HepG2 (cell line): ENCODE data around the gene GPR155. TPM values are rescaled to one million over a fixed set of nuclear protein-coding genes. Genes with fewer than 3 reads are reported as not detected.

Experiments
- GABPA ChIP-seq, 2 experiments: IDR thresholded peaks; 2 replicates each; pipeline ENCODE4 v1.6.1; 2011 to 2016; ENCODE audit warnings: low read depth in 2 of 2, low read length in 1 of 2, missing biosample characterization in 1 of 2, missing genetic modification characterization in 1 of 2
- HHEX ChIP-seq: IDR thresholded peaks from 2 replicates; pipeline ENCODE4 v1.6.1; 2016; ENCODE audit warnings: control low read depth
- NAIF1 ChIP-seq: sonication (generic); formaldehyde crosslinking; IDR thresholded peaks from 2 replicates; pipeline ENCODE4 v1.5.0; 2020; ENCODE audit warnings: mild to moderate bottlenecking, missing genetic modification reagents, borderline replicate concordance
- RBM22 ChIP-seq: fragments of 200-400 bp; formaldehyde crosslinking; optimal IDR thresholded peaks from 2 replicates; pipeline ENCODE3; 2017; ENCODE audit warnings: mild to moderate bottlenecking, low read length, moderate library complexity
- SUZ12 ChIP-seq: fragments of 150-350 bp; IDR thresholded peaks from 2 replicates; pipeline ENCODE4 v1.6.1; 2014; ENCODE audit warnings: low read depth, low read length
- ZFP90 ChIP-seq: sonication (generic); formaldehyde crosslinking; IDR thresholded peaks from 2 replicates; pipeline ENCODE4 v1.8.0; 2022; ENCODE audit warnings: missing genetic modification reagents, mild to moderate bottlenecking, inconsistent platforms, borderline replicate concordance
- ZNF282 ChIP-seq: fragments of 450-650 bp; IDR thresholded peaks from 2 replicates; pipeline ENCODE4 v1.6.1; 2018; ENCODE audit not compliant: partially characterized antibody
- ZNF317 ChIP-seq: sonication (generic); formaldehyde crosslinking; IDR thresholded peaks from 2 replicates; pipeline ENCODE4 v1.5.0; 2020; ENCODE audit warnings: mild to moderate bottlenecking, missing genetic modification reagents
- ZNF335 ChIP-seq: sonication (generic); formaldehyde crosslinking; IDR thresholded peaks from 2 replicates; pipeline ENCODE4 v1.4.0; 2020; ENCODE audit warnings: missing genetic modification reagents
- ZNF614 ChIP-seq: IDR thresholded peaks from 2 replicates; pipeline ENCODE4 v1.6.1; 2018; ENCODE audit warnings: missing biosample characterization, missing genetic modification reagents, inconsistent platforms, borderline replicate concordance
- ZNF678 ChIP-seq: sonication (generic); formaldehyde crosslinking; IDR thresholded peaks from 2 replicates; pipeline ENCODE4 v1.4.0; 2020; ENCODE audit warnings: mild to moderate bottlenecking, missing genetic modification reagents
- polyA plus RNA-seq, 8 experiments: library from polyadenylated mRNA; depleted of rRNA in 3 of 8; stranded (reverse) in 7 of 8; unstranded in 1 of 8; fragments of >200 nt; fragmentation: Illumina TruSeq in 4 of 8; extraction: Trizol in 4 of 8; gene quantifications; 2 replicates each; pipeline versions ENCODE4 v1.2.1 to v1.2.3, GENCODE V29; 2011 to 2016; ENCODE audit warnings: low read depth in 4 of 8, missing spikeins in 1 of 8, mixed read lengths in 1 of 8; ENCODE audit not compliant: insufficient read depth in 1 of 8
- total RNA-seq, 5 experiments: library from RNA; depleted of rRNA; stranded (reverse); fragments of >200 nt; fragmentation: Illumina TruSeq; extraction: Trizol; gene quantifications; 2 replicates each; pipeline ENCODE4 v1.2.3, GENCODE V29; 2016; ENCODE audit warnings: low read depth in 1 of 5
- TF ChIP-seq, protein P1 (sequence below): IDR thresholded peaks from 2 replicates; pipeline ENCODE4 v1.4.0; 2020; ENCODE audit warnings: mild to moderate bottlenecking, missing genetic modification reagents
- TF ChIP-seq, protein P2 (sequence below): sonication (generic); formaldehyde crosslinking; IDR thresholded peaks from 2 replicates; pipeline ENCODE4 v1.4.0; 2020; ENCODE audit warnings: mild to moderate bottlenecking, low read depth, missing genetic modification reagents
- TF ChIP-seq, protein P3 (sequence below): sonication (generic); formaldehyde crosslinking; conservative IDR thresholded peaks from 2 replicates; pipeline ENCODE4 v1.8.0; 2022; ENCODE audit warnings: missing genetic modification reagents
- TF ChIP-seq, protein P4 (sequence below): sonication (generic); formaldehyde crosslinking; IDR thresholded peaks from 2 replicates; pipeline ENCODE4 v1.5.1; 2020; ENCODE audit warnings: missing genetic modification reagents, mild to moderate bottlenecking, borderline replicate concordance
- TF ChIP-seq, protein P5 (sequence below): sonication (generic); formaldehyde crosslinking; IDR thresholded peaks from 2 replicates; pipeline ENCODE4 v1.5.1; 2020; ENCODE audit warnings: missing genetic modification reagents, mild to moderate bottlenecking, borderline replicate concordance
- TF ChIP-seq, protein P6 (sequence below): sonication (generic); formaldehyde crosslinking; IDR thresholded peaks from 2 replicates; pipeline ENCODE4 v1.5.0; 2020; ENCODE audit warnings: missing genetic modification reagents, mild to moderate bottlenecking, borderline replicate concordance

Gene GPR155
- total and polyA plus RNA-seq, 2 of the 13 experiments (the other 11 are each of a cell fraction or from before 2014, with no cell fraction given), result 0.15 to 0.49 TPM

DNA sequence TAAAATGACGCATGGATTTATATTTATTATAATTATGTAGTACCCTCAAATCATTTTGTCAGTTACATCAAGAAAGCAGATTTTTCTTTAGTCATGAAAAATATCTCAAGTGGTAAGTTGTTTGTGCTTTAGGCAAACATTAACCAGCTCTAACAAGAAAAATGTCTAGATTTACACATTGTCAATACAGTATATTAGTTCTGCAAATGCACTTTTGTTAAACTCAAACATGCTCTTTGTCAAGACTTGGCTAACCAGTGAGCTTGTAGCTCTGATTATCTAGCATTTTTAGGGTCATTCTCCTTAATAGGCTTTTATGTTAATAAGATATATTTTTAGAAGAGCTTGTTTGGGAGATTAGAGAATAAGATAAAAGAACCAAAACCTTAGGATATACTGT is 58.6 kb downstream of the GPR155 start (continued):
- TF ChIP-seq, protein P1, sequence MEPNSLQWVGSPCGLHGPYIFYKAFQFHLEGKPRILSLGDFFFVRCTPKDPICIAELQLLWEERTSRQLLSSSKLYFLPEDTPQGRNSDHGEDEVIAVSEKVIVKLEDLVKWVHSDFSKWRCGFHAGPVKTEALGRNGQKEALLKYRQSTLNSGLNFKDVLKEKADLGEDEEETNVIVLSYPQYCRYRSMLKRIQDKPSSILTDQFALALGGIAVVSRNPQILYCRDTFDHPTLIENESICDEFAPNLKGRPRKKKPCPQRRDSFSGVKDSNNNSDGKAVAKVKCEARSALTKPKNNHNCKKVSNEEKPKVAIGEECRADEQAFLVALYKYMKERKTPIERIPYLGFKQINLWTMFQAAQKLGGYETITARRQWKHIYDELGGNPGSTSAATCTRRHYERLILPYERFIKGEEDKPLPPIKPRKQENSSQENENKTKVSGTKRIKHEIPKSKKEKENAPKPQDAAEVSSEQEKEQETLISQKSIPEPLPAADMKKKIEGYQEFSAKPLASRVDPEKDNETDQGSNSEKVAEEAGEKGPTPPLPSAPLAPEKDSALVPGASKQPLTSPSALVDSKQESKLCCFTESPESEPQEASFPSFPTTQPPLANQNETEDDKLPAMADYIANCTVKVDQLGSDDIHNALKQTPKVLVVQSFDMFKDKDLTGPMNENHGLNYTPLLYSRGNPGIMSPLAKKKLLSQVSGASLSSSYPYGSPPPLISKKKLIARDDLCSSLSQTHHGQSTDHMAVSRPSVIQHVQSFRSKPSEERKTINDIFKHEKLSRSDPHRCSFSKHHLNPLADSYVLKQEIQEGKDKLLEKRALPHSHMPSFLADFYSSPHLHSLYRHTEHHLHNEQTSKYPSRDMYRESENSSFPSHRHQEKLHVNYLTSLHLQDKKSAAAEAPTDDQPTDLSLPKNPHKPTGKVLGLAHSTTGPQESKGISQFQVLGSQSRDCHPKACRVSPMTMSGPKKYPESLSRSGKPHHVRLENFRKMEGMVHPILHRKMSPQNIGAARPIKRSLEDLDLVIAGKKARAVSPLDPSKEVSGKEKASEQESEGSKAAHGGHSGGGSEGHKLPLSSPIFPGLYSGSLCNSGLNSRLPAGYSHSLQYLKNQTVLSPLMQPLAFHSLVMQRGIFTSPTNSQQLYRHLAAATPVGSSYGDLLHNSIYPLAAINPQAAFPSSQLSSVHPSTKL (CRISPR knock-in tag), result peak; percentile 78
- TF ChIP-seq, protein P2, sequence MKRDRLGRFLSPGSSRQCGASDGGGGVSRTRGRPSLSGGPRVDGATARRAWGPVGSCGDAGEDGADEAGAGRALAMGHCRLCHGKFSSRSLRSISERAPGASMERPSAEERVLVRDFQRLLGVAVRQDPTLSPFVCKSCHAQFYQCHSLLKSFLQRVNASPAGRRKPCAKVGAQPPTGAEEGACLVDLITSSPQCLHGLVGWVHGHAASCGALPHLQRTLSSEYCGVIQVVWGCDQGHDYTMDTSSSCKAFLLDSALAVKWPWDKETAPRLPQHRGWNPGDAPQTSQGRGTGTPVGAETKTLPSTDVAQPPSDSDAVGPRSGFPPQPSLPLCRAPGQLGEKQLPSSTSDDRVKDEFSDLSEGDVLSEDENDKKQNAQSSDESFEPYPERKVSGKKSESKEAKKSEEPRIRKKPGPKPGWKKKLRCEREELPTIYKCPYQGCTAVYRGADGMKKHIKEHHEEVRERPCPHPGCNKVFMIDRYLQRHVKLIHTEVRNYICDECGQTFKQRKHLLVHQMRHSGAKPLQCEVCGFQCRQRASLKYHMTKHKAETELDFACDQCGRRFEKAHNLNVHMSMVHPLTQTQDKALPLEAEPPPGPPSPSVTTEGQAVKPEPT (CRISPR knock-in tag), result no peak
- TF ChIP-seq, protein P3, sequence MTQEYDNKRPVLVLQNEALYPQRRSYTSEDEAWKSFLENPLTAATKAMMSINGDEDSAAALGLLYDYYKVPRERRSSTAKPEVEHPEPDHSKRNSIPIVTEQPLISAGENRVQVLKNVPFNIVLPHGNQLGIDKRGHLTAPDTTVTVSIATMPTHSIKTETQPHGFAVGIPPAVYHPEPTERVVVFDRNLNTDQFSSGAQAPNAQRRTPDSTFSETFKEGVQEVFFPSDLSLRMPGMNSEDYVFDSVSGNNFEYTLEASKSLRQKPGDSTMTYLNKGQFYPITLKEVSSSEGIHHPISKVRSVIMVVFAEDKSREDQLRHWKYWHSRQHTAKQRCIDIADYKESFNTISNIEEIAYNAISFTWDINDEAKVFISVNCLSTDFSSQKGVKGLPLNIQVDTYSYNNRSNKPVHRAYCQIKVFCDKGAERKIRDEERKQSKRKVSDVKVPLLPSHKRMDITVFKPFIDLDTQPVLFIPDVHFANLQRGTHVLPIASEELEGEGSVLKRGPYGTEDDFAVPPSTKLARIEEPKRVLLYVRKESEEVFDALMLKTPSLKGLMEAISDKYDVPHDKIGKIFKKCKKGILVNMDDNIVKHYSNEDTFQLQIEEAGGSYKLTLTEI, result no peak
- TF ChIP-seq ZNF678 (no peak), ZNF317 (CRISPR knock-in tag) (no peak), SUZ12 (no peak), GABPA (IDR thresholded peaks at IDR 0.05; ENCODE audit: low read depth, low read length) (no peak), GABPA (CRISPR knock-in tag; IDR thresholded peaks at IDR 0.05; ENCODE audit: low read depth) (peak; percentile 31; the same call in 1 of the 2 replicates), NAIF1 (CRISPR knock-in tag) (0 out of 2 replicates have a peak, but pooled peaks have one; percentile 17), ZNF335 (CRISPR knock-in tag) (no peak), HHEX (CRISPR knock-in tag) (peak; percentile 73), RBM22 (no peak), ZNF614 (no peak), ZNF282 (no peak), ZFP90 (CRISPR knock-in tag) (no peak)
- TF ChIP-seq, protein P4, sequence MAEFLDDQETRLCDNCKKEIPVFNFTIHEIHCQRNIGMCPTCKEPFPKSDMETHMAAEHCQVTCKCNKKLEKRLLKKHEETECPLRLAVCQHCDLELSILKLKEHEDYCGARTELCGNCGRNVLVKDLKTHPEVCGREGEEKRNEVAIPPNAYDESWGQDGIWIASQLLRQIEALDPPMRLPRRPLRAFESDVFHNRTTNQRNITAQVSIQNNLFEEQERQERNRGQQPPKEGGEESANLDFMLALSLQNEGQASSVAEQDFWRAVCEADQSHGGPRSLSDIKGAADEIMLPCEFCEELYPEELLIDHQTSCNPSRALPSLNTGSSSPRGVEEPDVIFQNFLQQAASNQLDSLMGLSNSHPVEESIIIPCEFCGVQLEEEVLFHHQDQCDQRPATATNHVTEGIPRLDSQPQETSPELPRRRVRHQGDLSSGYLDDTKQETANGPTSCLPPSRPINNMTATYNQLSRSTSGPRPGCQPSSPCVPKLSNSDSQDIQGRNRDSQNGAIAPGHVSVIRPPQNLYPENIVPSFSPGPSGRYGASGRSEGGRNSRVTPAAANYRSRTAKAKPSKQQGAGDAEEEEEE (CRISPR knock-in tag), result no peak
- TF ChIP-seq, protein P5, sequence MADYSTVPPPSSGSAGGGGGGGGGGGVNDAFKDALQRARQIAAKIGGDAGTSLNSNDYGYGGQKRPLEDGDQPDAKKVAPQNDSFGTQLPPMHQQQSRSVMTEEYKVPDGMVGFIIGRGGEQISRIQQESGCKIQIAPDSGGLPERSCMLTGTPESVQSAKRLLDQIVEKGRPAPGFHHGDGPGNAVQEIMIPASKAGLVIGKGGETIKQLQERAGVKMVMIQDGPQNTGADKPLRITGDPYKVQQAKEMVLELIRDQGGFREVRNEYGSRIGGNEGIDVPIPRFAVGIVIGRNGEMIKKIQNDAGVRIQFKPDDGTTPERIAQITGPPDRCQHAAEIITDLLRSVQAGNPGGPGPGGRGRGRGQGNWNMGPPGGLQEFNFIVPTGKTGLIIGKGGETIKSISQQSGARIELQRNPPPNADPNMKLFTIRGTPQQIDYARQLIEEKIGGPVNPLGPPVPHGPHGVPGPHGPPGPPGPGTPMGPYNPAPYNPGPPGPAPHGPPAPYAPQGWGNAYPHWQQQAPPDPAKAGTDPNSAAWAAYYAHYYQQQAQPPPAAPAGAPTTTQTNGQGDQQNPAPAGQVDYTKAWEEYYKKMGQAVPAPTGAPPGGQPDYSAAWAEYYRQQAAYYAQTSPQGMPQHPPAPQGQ (CRISPR knock-in tag), result no peak
- TF ChIP-seq, protein P6, sequence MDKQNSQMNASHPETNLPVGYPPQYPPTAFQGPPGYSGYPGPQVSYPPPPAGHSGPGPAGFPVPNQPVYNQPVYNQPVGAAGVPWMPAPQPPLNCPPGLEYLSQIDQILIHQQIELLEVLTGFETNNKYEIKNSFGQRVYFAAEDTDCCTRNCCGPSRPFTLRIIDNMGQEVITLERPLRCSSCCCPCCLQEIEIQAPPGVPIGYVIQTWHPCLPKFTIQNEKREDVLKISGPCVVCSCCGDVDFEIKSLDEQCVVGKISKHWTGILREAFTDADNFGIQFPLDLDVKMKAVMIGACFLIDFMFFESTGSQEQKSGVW, result no peak
